Activated CD4-positive, alpha-beta T cell treated with anti-CD3 and anti-CD28 coated beads, Interleukin-2, amount 10 ng/mL, durations not matched to agents 7 days and 5 days (primary cell): ENCODE measurements around the gene RIT2. TPM values are rescaled to one million over a fixed set of nuclear protein-coding genes. Genes with fewer than 3 reads are reported as not detected.

Source experiments
- CTCF ChIA-PET: fragments of 350-600 bp; sonication (Branson Sonifier 250); formaldehyde crosslinking; loops from one replicate; lab custom pipeline; 2021; ENCODE audit warnings: antibody characterized with exemption; lab: Charles Lee
- POLR2A ChIA-PET: fragments of 350-600 bp; sonication (Branson Sonifier 250); formaldehyde crosslinking; loops from one replicate; lab custom pipeline; 2021; ENCODE audit warnings: antibody characterized with exemption; lab: Charles Lee
- DNase-seq: peaks from one replicate; pipeline ENCODE4 v3.0.0-alpha.2; 2020
- H3K27ac Mint-ChIP-seq: one replicate; pipeline ENCODE4 v1.8.0; 2021; ENCODE audit warnings: mild to moderate bottlenecking, moderate library complexity, mixed read lengths
- H3K27me3 Mint-ChIP-seq: one replicate; pipeline ENCODE4 v1.8.0; 2021; ENCODE audit warnings: mixed read lengths
- H3K36me3 Mint-ChIP-seq: one replicate; pipeline ENCODE4 v1.8.0; 2021; ENCODE audit warnings: low read depth, mixed read lengths
- H3K4me1 Mint-ChIP-seq: one replicate; pipeline ENCODE4 v1.8.0; 2021; ENCODE audit warnings: mixed read lengths
- H3K4me3 Mint-ChIP-seq: one replicate; pipeline ENCODE4 v1.8.0; 2021; ENCODE audit warnings: mild to moderate bottlenecking, moderate library complexity, mixed read lengths
- H3K9me3 Mint-ChIP-seq: one replicate; pipeline ENCODE4 v1.8.0; 2021; ENCODE audit warnings: mixed read lengths
- total RNA-seq, 2 experiments: library from RNA; stranded (reverse); gene quantifications; one replicate each; pipeline ENCODE4 v1.2.3, GENCODE V29; 2021

Gene RIT2
- total RNA-seq, 2 experiments from 2014 or later = not detected

DNA sequence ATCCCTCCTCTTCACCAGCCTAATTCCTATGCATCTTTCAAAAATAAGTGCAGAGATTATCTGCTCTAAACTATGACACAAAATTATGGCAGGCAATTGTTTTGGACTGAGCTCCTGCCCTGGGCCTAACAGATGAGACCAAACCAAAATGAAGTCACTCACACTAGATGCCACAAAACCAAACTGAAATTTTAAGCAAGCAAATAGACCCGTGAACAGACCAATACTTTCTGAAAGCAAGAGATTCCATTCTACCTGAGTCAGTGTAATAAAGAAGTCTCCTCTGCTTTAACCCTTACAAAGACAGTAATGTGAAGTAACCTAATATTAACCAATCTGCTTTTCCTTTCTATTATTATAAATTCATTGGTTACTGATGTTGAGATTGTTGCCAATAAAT is 84.3 kb downstream of the RIT2 start:
- DNase-seq = no peak
- H3K27ac Mint-ChIP-seq = no peak overlapping the region
- peaks cover 2% of the 10 kb centered on the region for H3K9me3 Mint-ChIP-seq
- no peaks in the 10 kb centered on the region for H3K27me3 Mint-ChIP-seq
- no peaks in the 10 kb centered on the region for H3K36me3 Mint-ChIP-seq
- no peaks in the 10 kb centered on the region for H3K4me1 Mint-ChIP-seq
- ChIA-PET POLR2A (no interaction called here), CTCF (no interaction called here)
- no peak overlapping the region for H3K4me3 Mint-ChIP-seq

DNA sequence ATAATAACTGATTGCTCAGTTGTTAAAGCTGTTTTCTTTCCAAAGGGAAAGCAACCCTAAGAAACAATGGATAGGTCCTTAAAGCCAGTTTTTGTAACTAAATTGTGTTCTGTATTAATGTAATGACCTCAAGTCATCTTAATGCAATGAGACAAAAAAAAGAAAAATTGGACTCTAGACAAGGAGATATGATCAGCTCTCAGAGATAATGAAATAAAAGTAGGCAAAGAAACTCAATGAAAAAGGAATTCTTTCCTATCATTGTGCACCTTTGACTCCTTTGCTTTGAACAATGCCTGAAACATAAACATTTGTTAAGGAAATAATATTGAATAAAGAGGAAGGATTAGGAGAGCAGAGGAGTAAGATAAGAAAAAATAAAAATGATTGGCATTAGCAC is 86.1 kb downstream of the RIT2 start:
- POLR2A ChIA-PET = no interaction called here
- Mint-ChIP-seq H3K27me3 (no peaks in the 10 kb centered on the region), H3K9me3 (no peaks in the 10 kb centered on the region), H3K27ac (no peak overlapping the region), H3K4me1 (no peaks in the 10 kb centered on the region), H3K36me3 (no peaks in the 10 kb centered on the region), H3K4me3 (no peak overlapping the region)
- no peak for DNase-seq
- CTCF ChIA-PET = no interaction called here

GRCh38 chr18:43022874-43023273 is 92.6 kb downstream of the RIT2 start:
- H3K9me3 Mint-ChIP-seq = peaks cover 13% of the 10 kb centered on the region
- DNase-seq = no peak
- no peak overlapping the region for H3K4me3 Mint-ChIP-seq
- no peaks in the 10 kb centered on the region for H3K36me3 Mint-ChIP-seq
- H3K27ac Mint-ChIP-seq = no peak overlapping the region
- CTCF ChIA-PET = no interaction called here
- H3K27me3 Mint-ChIP-seq = no peaks in the 10 kb centered on the region
- POLR2A ChIA-PET = no interaction called here
- H3K4me1 Mint-ChIP-seq = no peaks in the 10 kb centered on the region

DNA sequence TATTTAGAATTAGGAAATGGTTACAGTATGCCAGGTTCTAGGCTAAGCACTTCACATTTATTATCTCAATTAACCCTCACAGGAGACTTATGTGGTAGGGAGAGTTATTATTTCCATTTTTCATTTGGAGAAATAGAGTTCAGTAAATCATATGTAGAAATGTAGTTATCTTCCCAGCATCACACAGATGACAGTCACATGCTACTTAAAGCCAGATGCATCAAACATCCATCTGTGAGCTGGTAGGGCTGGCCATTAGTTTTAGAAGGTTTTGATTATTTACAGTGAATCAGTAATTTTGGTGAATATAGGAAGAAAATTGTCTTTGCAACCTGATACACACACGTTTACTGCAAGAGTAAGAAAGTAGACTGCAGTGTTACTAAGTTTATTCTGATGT is 97.9 kb downstream of the RIT2 start:
- Mint-ChIP-seq H3K27ac (no peak overlapping the region), H3K4me3 (no peak overlapping the region), H3K36me3 (no peaks in the 10 kb centered on the region), H3K27me3 (no peaks in the 10 kb centered on the region), H3K4me1 (no peaks in the 10 kb centered on the region), H3K9me3 (peaks cover 11% of the 10 kb centered on the region)
- CTCF ChIA-PET = no interaction called here
- POLR2A ChIA-PET = no interaction called here
- DNase-seq = no peak

DNA sequence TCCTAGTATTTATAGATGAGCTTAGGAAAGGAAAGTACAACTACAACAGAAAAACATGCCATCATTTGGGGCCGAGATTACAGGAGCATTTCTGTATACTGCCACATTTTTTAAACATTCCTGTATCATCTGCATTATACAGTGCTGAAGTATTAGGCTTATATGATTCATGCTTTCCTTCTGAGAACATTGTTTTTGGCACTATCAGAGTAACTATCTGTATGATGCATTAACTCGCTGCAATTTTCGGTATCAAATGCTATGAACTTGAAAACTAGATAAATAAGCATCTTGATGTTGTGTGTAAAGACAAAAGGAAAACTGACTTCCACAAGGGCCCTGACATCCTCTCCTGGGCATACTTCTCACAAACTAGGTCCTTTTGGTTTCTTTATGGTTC is 102.0 kb downstream of the RIT2 start:
- Mint-ChIP-seq H3K27me3 (no peaks in the 10 kb centered on the region), H3K9me3 (no peaks in the 10 kb centered on the region), H3K4me1 (no peaks in the 10 kb centered on the region), H3K27ac (no peak overlapping the region), H3K4me3 (no peak overlapping the region), H3K36me3 (no peaks in the 10 kb centered on the region)
- ChIA-PET CTCF (no interaction called here), POLR2A (no interaction called here)
- DNase-seq = no peak

- DNase-seq = no peak
- Mint-ChIP-seq H3K27ac (no peak overlapping the region), H3K4me3 (no peak overlapping the region), H3K4me1 (no peaks in the 10 kb centered on the region), H3K27me3 (no peaks in the 10 kb centered on the region), H3K36me3 (no peaks in the 10 kb centered on the region), H3K9me3 (no peaks in the 10 kb centered on the region)
- ChIA-PET CTCF (no interaction called here), POLR2A (no interaction called here)
Observed at GRCh38 chr18:43012951-43013350, 102.5 kb downstream of the RIT2 start.

DNA sequence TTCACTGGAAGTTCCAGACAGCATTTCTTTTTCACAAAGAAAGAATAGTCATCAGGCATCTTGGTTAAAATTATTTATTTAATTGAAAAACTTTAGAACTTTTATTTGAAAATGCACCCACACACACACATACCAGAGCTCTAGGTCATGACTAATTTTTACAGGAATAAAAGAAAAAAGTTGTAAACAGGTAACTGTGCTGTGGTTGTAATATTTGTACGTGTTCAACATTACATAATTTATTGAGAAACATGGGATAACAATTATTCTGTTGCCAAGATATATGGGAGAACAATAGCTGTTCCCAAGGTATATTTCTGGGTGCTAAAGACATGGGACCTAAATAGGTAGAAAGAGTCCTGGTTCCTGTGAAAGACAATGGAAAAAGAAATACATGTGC is 104.9 kb downstream of the RIT2 start:
- no peaks in the 10 kb centered on the region for H3K4me1 Mint-ChIP-seq
- ChIA-PET CTCF (no interaction called here), POLR2A (no interaction called here)
- no peak for DNase-seq
- no peaks in the 10 kb centered on the region for H3K36me3 Mint-ChIP-seq
- no peak overlapping the region for H3K27ac Mint-ChIP-seq
- H3K4me3 Mint-ChIP-seq = no peak overlapping the region
- no peaks in the 10 kb centered on the region for H3K9me3 Mint-ChIP-seq
- no peaks in the 10 kb centered on the region for H3K27me3 Mint-ChIP-seq

- Mint-ChIP-seq H3K9me3 (no peaks in the 10 kb centered on the region), H3K4me1 (no peaks in the 10 kb centered on the region), H3K27me3 (no peaks in the 10 kb centered on the region), H3K4me3 (no peak overlapping the region), H3K36me3 (no peaks in the 10 kb centered on the region), H3K27ac (no peak overlapping the region)
- no peak for DNase-seq
- ChIA-PET POLR2A (no interaction called here), CTCF (no interaction called here)
Observed at GRCh38 chr18:43009674-43010073, 105.8 kb downstream of the RIT2 start.

DNA sequence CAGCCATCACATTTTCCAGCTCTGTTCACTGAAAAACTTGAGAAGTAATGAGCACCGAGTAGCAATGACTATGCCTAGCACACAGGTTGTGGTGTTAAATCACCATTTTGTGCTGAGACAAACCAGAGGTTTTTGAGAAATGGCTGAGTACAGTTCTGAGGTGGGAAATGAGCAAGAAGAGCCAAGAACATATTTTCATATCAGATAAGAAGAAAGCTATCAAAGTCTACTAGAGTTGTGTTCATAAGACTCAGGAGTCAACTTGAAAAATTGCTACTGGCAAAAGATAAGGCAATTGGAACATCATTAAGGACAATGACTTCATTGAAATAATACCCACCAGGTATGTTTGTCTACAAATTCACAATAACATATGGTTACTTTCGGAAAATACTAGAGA is 108.1 kb downstream of the RIT2 start:
- ChIA-PET CTCF (no interaction called here), POLR2A (no interaction called here)
- Mint-ChIP-seq H3K27ac (no peak overlapping the region), H3K27me3 (no peaks in the 10 kb centered on the region), H3K9me3 (no peaks in the 10 kb centered on the region), H3K36me3 (no peaks in the 10 kb centered on the region), H3K4me3 (no peak overlapping the region), H3K4me1 (no peaks in the 10 kb centered on the region)
- DNase-seq = no peak

- POLR2A ChIA-PET = no interaction called here
- Mint-ChIP-seq H3K36me3 (no peaks in the 10 kb centered on the region), H3K4me3 (no peak overlapping the region), H3K9me3 (no peaks in the 10 kb centered on the region), H3K27ac (no peak overlapping the region), H3K4me1 (no peaks in the 10 kb centered on the region), H3K27me3 (no peaks in the 10 kb centered on the region)
- no peak for DNase-seq
- CTCF ChIA-PET = no interaction called here
Observed at GRCh38 chr18:43004421-43004820, 111.1 kb downstream of the RIT2 start.

DNA sequence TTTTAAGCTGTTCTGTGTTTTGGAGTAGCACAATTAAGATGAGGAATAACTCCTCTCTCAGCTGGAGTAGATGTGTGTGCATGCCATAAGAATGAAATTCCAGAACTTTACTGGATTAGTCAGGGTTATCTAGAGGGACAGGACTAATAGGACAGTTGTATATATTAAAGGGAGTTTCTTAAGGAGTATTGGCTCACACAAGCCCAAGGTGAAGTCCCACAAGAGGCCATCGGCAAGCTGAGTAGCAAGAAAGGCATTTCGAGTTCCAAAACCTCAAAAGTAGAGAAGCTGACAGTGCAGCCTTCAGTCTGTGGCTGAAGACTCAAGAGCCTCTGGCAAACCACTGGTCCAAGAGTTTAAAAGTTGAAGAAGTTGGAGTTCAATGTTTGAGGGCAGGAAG is 113.7 kb downstream of the RIT2 start:
- CTCF ChIA-PET = no interaction called here
- POLR2A ChIA-PET = no interaction called here
- no peaks in the 10 kb centered on the region for H3K36me3 Mint-ChIP-seq

DNA sequence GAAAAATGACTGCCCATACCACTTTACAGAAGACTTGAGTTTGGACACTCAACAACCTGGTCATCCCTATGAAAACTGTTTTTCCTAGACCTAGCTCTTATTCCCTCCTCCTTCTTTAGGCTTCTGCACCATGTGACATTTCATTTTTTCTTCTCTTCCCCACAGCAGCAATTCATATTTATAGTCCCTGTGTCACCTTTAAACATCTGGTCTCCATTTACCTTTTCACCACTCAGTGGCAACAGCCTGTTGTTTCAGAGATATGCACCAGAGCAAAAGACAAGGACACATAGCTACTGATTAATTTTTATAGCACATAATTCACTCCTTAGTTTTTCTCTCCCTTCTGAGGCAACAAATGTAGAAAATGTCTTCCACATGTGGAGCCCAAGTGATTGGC is 118.7 kb downstream of the RIT2 start:
- peaks cover 2% of the 10 kb centered on the region for H3K9me3 Mint-ChIP-seq
- no peak overlapping the region for H3K4me3 Mint-ChIP-seq
- no peaks in the 10 kb centered on the region for H3K27me3 Mint-ChIP-seq
- no peaks in the 10 kb centered on the region for H3K36me3 Mint-ChIP-seq
- no peak for DNase-seq
- no peaks in the 10 kb centered on the region for H3K4me1 Mint-ChIP-seq
- no peak overlapping the region for H3K27ac Mint-ChIP-seq
- ChIA-PET CTCF (no interaction called here), POLR2A (no interaction called here)

More for the DNA sequence above, 113.7 kb downstream of the RIT2 start:
- Mint-ChIP-seq H3K4me1 (no peaks in the 10 kb centered on the region), H3K9me3 (no peaks in the 10 kb centered on the region), H3K4me3 (no peak overlapping the region), H3K27ac (no peak overlapping the region), H3K27me3 (no peaks in the 10 kb centered on the region)
- DNase-seq = no peak

GRCh38 chr18:42980426-42980825 is 135.1 kb downstream of the RIT2 start:
- no peaks in the 10 kb centered on the region for H3K27me3 Mint-ChIP-seq
- ChIA-PET POLR2A (no interaction called here), CTCF (no interaction called here)
- no peak overlapping the region for H3K4me3 Mint-ChIP-seq
- DNase-seq = no peak
- no peaks in the 10 kb centered on the region for H3K36me3 Mint-ChIP-seq
- H3K27ac Mint-ChIP-seq = no peak overlapping the region
- no peaks in the 10 kb centered on the region for H3K4me1 Mint-ChIP-seq
- no peaks in the 10 kb centered on the region for H3K9me3 Mint-ChIP-seq

DNA sequence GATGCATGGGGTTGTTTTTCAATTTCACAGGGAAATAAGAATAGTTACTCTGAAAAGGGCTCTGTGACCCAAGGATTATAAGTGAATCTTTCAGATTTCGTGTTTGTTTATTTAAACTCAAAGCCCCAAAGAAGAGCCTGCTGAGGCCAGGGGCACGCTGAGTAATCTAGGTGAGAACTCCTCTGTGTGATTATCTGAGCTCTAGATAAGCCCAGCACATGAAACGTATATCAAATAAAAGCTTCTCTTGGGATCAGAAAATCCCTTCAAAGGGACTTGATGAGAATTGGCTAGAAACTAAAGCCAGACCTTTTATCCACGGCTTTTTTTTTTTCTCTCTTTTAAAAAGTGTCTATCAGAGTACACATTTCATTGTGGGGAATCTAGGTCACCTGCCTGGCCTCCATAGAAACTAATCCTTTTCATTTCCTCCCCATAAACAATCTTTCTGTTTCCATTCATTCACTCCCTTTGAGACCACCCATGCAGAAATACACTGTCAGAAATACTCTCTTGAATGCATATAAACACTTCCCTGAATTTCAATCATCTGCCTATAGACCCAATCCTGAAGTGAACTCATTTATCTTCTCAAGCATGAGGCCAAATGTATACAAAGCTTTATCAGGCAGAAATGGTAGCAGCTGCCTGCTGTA is 137.4 kb downstream of the RIT2 start:
- no peaks in the 10 kb centered on the region for H3K36me3 Mint-ChIP-seq
- ChIA-PET POLR2A (no interaction called here), CTCF (interaction anchor here (1.4 kb wide), 1 partner anchor 14 kb away, joined by 3 read pairs; no protein-coding TSS in a partner anchor)
- H3K4me1 Mint-ChIP-seq = no peaks in the 10 kb centered on the region
- H3K27ac Mint-ChIP-seq = no peak overlapping the region
- DNase-seq = no peak
- no peaks in the 10 kb centered on the region for H3K27me3 Mint-ChIP-seq
- no peaks in the 10 kb centered on the region for H3K9me3 Mint-ChIP-seq
- H3K4me3 Mint-ChIP-seq = no peak overlapping the region
